Heart right ventricle (tissue), 16 donors: ENCODE results near the gene C5orf15. TPM values are rescaled to one million over a fixed set of nuclear protein-coding genes. Genes with fewer than 3 reads are reported as not detected.

ENCODE experiments used
- ATAC-seq, 8 donors: fragments of 200-7000 bp; cut with Tn5 transposase; one replicate each; pipeline ENCODE4 v1.9.1; 2020; ENCODE audit warnings: mild to moderate bottlenecking in 8 of 8, moderate library complexity in 8 of 8, moderate number of reproducible peaks in 1 of 8
- DNase-seq, 2 donors: peaks; one replicate each; pipeline ENCODE4 v3.0.0-alpha.2; 2020
- H3K27ac ChIP-seq, 10 donors: fragments of 200-600 bp; sonication (generic) in 2 of 10; one replicate each; pipeline versions ENCODE4 v1.5.0 to v1.8.0; 2020 to 2022; ENCODE audit warnings: mild to moderate bottlenecking in 3 of 10
- H3K27me3 ChIP-seq, 7 donors: fragments of 200-600 bp; one replicate each; pipeline ENCODE4 v1.8.0; 2021 to 2022; ENCODE audit warnings: mild to moderate bottlenecking in 2 of 7
- H3K36me3 ChIP-seq, 9 donors: fragments of 200-600 bp; sonication (generic) in 1 of 9; one replicate each; pipeline versions ENCODE4 v1.5.0 to v1.8.0; 2020 to 2022; ENCODE audit warnings: mild to moderate bottlenecking in 2 of 9
- H3K4me1 ChIP-seq, 9 donors: fragments of 200-600 bp; sonication (generic) in 1 of 9; one replicate each; pipeline versions ENCODE4 v1.5.0 to v1.8.0; 2020 to 2022; ENCODE audit warnings: mild to moderate bottlenecking in 4 of 9
- H3K4me3 ChIP-seq, 10 donors: fragments of 200-600 bp; sonication (generic) in 2 of 10; one replicate each; pipeline versions ENCODE4 v1.5.0 to v1.8.0; 2020 to 2022; ENCODE audit warnings: mild to moderate bottlenecking in 7 of 10, moderate library complexity in 2 of 10
- H3K9me3 ChIP-seq, 11 donors: fragments of 200-600 bp in 10 of 11; sonication (generic) in 2 of 11; one replicate each; pipeline versions ENCODE4 v1.5.0 to v1.8.0; 2013 to 2022; ENCODE audit warnings: mild to moderate bottlenecking in 2 of 11, control low read depth in 1 of 11, moderate library complexity in 1 of 11
- WGBS, 2 donors: extraction: QIAGEN DNeasy Blood & Tissue Kit; methylation state at CpG; one replicate each; pipeline ENCODE4 v1.1.7; 2013; ENCODE audit warnings: inconsistent platforms in 1 of 2; 5-methylcytosine and 5-hydroxymethylcytosine counted together
- intact Hi-C, 10 donors: fragments of 100-400 bp; cut with DNase I; formaldehyde crosslinking; loops; one replicate each; pipeline versions ENCODE4 v1.11.1 to v1.14.2; 2022
- polyA plus RNA-seq, 2 donors: library from polyadenylated mRNA; stranded (reverse); fragments of 200-250 nt; gene quantifications; one replicate each; pipeline ENCODE4 v1.2.3, GENCODE V29; 2013
- total RNA-seq, 10 donors: library from RNA; stranded (reverse); fragmentation: NEBNext Ultra II Directional in 3 of 10; extraction: Animal tissue kit (Norgen Biotek cat#: 25700) in 3 of 10; gene quantifications; one replicate each; pipeline versions ENCODE4 v1.2.1 to v1.2.4, GENCODE V29; 2021 to 2023
- TF ChIP-seq, protein P1 (sequence below), 9 donors: fragments of 200-600 bp; sonication (generic) in 2 of 9; IDR thresholded peaks; one replicate each; pipeline versions ENCODE4 v1.5.0 to v1.8.0; 2021 to 2022; ENCODE audit warnings: antibody characterized with exemption in 9 of 9, mild to moderate bottlenecking in 5 of 9, moderate library complexity in 1 of 9
- donor health status: Arrhythmogenic right ventricular cardiomyopathy.
- donor health status: ischemic (EF 13 %, LVEDD 7.1; RV severe dilation, severe dysfunction).
- donor health status: healthy with polysubstance abuse.
- donor health status: DM: no; HTN: yes; CAD: no.
- donor health status: DM: no; HTN: no; CAD: no.
- donor health status: ischemic (EF 25% LVEDD 6.9; RV normal size, moderate dysfunction).
- donor health status: ischemic (EF 25% LVEDD 5.7; RV mildly dilated, moderate dysfunction).
- donor health status: healthy.
- donor health status: DM: yes; HTN: yes; CAD: no.
- donor health status: Ischemic cardiomyopathy.
- donor health status: ischemic (EF 35%, LVEDD 5.7; RV mildly dilated, moderate dysfunction).
- donor health status: nonischemic (EF 11% LVEDD 7.7; RV severe dilation, severe dysfunction).
- donor health status: DM: yes; HTN: yes; CAD: no.
- donor health status: PGD.
- donor health status: ischemic (EF 29% LVEDD 5.4; RV normal size, mild dysfunction).
- donor health status: nonischemic (EF 23%, LVEDD 6.1; RV moderate dilation, normal function).

The C5orf15 gene
- total and polyA plus RNA-seq, 12 donors = 22.2 to 55.3 (median 33.9) TPM

DNA sequence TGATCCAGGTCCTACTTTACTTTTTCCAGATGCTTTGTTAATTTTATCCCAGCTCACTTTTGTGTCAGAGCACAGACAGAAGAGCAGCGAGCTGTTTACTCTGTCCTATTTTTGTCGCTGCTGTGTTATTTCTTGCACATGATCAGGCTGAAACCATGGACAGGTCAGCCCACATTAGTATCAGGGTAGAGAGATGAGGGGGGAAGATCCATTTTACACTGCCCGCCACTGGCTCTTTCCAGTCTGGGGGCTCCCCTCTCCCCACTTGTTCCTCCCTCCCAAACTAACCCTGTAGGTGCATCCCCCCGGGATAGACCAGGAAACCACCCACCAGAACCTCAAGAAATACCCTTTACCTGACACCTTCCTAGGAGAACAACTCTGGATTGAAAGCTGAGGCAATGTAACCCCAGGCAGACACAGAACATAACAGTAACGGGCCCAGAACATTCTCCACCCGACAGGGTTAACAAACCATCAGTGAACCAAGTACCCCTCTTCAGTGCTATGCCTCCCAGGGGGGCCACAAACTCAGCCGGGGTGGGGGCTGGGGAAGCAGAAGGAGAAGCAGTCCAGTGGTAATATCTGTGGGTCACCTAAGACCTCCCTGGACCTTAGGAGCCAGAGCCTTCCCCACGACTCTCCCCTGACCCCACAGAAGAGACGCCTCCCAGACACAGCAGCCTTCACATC is 26.0 kb upstream of the C5orf15 start:
- peak overlapping the region in 1 of 10 donors; percentile 6 for H3K4me3 ChIP-seq
- intact Hi-C loops = no loop called here
- H3K27ac ChIP-seq = peak overlapping the region; percentile 20 to 85 (median 75)
- H3K27me3 ChIP-seq = no peaks in the 10 kb centered on the region
- H3K36me3 ChIP-seq = peaks cover 0 to 38% (median 17%) of the 10 kb centered on the region in 9 donors
- DNase-seq (no peak), ATAC-seq (peak in 6 of 8 donors; percentile 12 to 71 (median 65))
- no peaks in the 10 kb centered on the region for H3K9me3 ChIP-seq
- TF ChIP-seq, protein P1, sequence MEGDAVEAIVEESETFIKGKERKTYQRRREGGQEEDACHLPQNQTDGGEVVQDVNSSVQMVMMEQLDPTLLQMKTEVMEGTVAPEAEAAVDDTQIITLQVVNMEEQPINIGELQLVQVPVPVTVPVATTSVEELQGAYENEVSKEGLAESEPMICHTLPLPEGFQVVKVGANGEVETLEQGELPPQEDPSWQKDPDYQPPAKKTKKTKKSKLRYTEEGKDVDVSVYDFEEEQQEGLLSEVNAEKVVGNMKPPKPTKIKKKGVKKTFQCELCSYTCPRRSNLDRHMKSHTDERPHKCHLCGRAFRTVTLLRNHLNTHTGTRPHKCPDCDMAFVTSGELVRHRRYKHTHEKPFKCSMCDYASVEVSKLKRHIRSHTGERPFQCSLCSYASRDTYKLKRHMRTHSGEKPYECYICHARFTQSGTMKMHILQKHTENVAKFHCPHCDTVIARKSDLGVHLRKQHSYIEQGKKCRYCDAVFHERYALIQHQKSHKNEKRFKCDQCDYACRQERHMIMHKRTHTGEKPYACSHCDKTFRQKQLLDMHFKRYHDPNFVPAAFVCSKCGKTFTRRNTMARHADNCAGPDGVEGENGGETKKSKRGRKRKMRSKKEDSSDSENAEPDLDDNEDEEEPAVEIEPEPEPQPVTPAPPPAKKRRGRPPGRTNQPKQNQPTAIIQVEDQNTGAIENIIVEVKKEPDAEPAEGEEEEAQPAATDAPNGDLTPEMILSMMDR (IDR thresholded peaks at IDR 0.05) = no peak
- WGBS, 2 donors = 42 to 50% methylated on average over 9 of the region's 9 CpGs
- H3K4me1 ChIP-seq = peaks cover 21 to 94% (median 74%) of the 10 kb centered on the region in 9 donors

DNA sequence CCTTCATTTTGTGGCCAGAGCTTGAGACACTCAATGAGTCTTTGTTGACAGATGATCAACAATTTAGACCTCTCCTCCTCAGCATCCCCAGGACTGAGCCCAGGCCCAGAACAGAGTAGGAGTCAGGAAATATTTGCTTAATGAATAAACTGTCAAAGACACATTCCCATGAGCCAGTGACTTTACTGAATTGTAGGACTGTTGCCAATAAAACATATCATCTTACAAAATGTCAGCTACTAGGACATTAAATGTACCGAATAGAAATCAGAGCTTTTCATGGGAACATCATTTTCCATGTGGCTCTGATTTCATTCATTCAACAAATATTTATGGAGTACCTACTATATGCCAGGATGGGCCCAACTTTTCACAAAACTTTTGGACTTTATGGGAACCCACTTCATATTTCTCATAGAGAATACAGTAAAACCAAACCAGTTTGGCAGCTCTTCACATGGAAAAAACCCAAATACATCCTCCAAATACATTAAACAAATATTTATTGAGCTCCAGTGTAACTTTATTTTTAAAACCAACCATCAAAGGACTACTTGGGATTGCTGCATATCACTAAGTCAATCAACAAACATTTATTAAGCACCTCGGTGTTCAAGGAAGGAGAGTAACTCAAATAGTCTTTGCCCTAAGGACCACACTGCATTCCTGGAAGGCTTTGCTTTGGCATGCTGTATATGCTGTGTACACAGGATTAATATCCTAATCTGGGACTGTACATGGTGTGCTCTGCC is 24.9 kb upstream of the C5orf15 start:
- peaks cover 18 to 83% (median 65%) of the 10 kb centered on the region in 9 donors for H3K4me1 ChIP-seq
- no peak overlapping the region for H3K4me3 ChIP-seq
- WGBS, 2 donors = 28 to 45% methylated on average over 2 of the region's 2 CpGs
- H3K27ac ChIP-seq = peak overlapping the region in 9 of 10 donors; percentile 11 to 85 (median 77)
- intact Hi-C loops = no loop called here
- H3K9me3 ChIP-seq = no peaks in the 10 kb centered on the region
- no peaks in the 10 kb centered on the region for H3K27me3 ChIP-seq
- H3K36me3 ChIP-seq = peaks cover 0 to 45% (median 25%) of the 10 kb centered on the region in 9 donors
- DNase-seq (no peak), ATAC-seq (peak in 3 of 8 donors; percentile 13 to 34 (median 15))
- TF ChIP-seq, protein P1 (IDR thresholded peaks at IDR 0.05) = no peak

DNA sequence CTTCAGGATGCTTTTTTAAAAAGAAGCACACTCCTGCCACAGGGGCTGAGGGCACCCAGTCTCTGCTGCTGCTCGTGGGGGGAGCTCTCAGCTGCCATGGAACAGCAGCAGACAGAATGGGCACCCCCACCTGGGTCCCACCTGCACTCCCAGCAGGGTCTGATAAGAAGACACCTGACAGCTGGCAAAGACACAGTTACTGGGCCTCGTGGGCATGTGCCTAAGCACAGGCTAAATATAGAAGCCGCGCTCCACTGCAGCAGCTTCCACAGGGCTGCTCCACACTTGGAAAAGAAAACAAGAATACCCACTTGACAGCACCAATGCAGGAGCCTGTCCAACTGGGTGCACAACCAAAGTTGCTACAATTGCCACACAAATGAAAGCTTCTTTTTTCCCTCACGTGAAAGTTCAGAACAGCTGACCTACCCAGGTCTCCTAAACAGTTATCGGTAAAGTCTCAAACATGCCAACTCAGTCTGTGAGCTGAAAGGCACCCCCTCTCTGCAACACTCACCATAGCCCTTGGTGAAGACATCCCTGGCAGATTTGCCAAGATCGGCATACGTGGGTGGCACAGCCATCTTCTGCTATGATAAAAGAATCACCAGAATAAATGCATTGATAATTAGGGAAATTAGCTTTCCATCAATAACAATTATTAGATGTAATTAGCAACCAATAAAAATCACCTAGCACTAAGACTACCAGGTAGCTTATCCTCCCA is 24.2 kb upstream of the C5orf15 start:
- ATAC-seq (peak; percentile 59 to 82 (median 73)), DNase-seq (peak; percentile 41 to 67)
- WGBS, 2 donors = 41 to 59% methylated on average over 8 of the region's 8 CpGs
- H3K27me3 ChIP-seq = no peaks in the 10 kb centered on the region
- peaks cover 18 to 76% (median 59%) of the 10 kb centered on the region in 9 donors for H3K4me1 ChIP-seq
- H3K27ac ChIP-seq = peak overlapping the region; percentile 11 to 85 (median 75)
- TF ChIP-seq, protein P1 (IDR thresholded peaks at IDR 0.05) = no peak
- peaks cover 0 to 53% (median 32%) of the 10 kb centered on the region in 9 donors for H3K36me3 ChIP-seq
- H3K9me3 ChIP-seq = no peaks in the 10 kb centered on the region
- no peak overlapping the region for H3K4me3 ChIP-seq
- intact Hi-C loops = no loop called here
